Measurements from ENCODE around the gene KMT2D. TPM values are rescaled to one million over a fixed set of nuclear protein-coding genes. Genes with fewer than 3 reads are reported as not detected.
"Not testable (repeated sequence)": the region's sequence is repeated elsewhere in the genome, so short reads cannot be mapped to it uniquely, and the experiment has no call there.

The KMT2D gene
- polyA plus RNA-seq, 3 donors: 44.6 to 67.6 (median 57.7) TPM

DNA sequence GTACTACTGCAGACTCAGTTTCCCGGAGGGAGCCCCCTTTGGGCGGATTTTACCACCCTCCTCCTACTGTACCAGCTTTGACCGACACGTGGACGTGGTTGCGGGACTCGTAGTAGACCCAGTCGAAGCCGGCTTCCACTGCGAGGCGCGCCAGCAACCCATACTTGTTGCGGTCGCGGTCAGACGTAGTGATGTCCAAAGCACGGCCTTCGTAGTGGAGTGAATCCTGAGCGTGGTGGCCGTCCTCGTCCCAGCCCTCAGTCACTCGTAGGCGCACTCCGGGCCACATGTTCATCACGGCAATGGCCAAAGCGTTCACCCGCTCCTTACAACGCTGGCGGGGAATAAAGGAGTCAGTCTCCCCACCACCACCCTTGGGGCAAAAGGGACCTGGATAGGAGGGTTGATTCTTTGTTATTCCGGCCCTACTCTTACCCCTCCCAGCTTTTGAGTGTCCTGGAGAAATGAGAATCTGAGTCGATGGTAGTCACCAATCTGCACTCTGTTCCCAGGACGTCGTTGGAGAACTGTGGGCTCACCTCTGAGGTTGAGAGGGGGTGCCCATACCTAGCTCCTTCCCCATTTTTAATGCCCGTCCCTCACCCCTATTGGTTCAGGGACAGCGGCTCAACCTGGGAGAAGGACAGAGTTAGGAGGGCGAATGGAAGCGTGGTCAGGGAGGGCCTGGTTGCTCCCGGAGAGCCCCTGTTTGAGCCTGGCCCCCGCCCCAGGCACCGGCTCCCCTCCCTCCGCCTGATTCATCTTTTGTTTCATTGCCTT lies 30.7 kb upstream of the KMT2D start:
- no peak for DNase-seq (ENCODE audit: extremely low read depth in 1 of 11, low read depth in 9 of 11, low spot score in 4 of 11)

DNA sequence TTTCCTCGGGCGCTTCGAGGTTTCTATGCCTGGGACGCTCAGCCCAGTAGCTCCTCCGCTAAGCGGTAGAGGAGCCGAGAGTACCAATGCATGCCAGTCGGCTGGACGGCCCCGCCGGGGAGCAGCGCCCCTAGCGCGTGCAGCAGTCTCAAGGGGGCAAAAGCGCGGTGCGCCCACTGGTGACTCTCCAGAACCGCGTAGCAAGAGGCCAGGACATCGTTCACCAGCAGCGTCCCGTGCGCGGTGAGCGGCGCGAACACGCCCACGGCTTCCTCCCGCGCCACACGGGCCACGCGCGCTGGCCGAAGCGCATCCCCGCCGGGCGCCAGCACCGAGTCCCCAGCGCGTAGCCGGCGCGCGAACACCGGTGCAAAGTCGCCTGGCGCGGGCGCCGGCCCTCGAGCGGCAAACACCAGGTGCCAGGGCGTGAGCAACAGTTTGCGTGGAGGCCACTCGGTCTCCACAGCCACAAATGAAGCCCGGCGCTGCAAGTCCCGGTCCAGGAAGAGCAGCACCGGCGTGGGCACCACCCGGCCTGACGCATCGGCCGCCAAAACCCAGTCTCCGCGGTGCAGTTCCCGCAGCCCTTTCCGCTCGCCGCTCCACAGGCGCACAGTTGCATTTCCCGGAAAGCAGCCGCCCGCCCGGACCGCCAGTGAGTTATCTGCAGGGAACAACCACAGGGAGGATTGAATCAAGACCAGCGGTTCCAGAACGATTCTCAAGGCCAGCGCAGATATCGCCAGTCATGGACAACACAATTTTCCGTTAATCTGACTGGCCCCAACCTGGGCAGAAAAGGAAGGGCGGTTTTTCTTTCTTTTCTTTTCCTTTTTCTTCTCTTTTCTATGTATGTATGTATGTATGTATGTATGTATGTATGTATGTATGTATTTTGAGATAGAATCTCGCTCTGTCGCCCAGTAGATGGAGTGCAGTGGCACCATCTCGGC lies 29.5 kb upstream of the KMT2D start:
- no peak for DNase-seq (ENCODE audit: extremely low read depth in 1 of 11, low read depth in 9 of 11, low spot score in 4 of 11)

DNA sequence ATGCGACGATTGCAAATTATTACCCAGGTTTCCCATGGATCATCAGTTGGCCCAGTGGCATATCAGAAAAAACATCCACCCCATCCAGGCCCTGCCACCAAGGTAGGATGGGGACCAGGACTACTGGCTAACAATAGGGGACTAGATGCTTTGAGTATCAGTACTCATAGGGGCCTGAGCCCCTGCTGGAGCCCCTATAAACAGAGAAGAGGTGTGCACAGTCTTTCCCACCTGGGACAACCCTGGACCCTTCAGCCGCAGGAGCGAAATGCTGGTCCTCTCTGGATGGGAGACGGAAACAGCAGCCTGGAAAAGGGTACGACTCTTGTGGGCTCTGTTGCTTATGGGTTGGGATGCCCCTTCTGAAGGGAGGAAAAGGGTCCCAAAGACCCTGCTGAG lies 28.3 kb upstream of the KMT2D start:
- DNase-seq (ENCODE audit: extremely low read depth in 1 of 11, low read depth in 9 of 11, low spot score in 4 of 11): no peak

DNA sequence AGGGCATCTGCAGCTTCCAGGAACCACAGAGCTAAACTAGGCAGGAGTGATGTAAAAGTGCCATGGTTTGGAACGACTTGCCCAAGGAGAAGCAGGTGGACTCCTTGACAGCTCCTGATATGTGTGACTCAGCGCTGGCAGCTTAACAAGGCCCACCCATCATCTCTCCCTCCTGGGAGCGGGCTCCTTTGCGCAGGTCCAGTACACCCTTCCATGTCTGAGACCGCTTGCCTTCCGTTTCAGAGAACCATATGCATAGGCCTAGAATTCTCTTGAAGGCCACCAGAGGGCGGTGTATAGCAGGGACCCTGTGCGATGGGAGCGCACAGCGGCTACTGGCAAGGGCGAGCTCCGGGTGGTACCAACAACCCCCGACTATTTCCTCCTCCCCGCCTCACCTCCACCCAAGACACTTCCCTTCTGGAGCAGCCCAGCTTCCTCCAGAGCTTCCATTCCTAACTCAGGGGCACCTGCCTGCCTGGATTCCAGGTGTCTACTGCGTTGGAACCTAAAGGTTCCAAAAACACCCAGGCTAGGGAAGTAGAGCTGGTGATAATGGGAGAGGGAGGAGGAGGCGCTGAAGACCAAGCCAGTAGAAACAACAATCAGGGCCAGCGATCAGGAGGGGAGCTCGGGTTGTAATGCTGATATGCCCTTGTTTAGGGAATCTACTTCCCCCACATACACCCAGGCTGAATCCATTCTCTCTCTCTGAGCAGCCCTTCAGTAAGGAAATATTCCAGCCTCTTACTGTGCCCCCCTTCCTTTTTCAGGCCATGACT lies 27.7 kb upstream of the KMT2D start:
- DNase-seq (ENCODE audit: extremely low read depth in 1 of 11, low read depth in 9 of 11, low spot score in 4 of 11): peak in 5 of 11 donors; percentile 67 to 84 (median 74)

DNA sequence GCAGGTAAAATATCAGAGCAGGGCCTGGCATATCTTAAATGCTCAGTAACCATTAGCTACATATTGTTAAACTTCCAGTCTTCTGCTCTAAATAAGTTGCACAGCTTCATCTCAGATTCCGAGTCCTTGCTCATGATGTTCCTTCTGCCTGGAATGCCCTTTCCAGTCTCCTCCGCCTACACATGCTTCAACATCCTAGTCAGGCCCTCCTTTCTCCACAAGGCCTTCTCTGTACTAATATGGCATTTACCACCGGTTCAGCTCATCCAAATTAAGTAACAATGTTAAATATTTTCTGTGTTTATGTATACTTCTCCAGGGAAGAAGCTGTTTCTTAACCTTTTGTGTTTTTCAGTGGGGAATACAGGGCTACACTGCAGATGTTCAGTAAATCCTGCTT lies 25.5 kb upstream of the KMT2D start:
- DNase-seq (ENCODE audit: extremely low read depth in 1 of 11, low read depth in 9 of 11, low spot score in 4 of 11): no peak

DNA sequence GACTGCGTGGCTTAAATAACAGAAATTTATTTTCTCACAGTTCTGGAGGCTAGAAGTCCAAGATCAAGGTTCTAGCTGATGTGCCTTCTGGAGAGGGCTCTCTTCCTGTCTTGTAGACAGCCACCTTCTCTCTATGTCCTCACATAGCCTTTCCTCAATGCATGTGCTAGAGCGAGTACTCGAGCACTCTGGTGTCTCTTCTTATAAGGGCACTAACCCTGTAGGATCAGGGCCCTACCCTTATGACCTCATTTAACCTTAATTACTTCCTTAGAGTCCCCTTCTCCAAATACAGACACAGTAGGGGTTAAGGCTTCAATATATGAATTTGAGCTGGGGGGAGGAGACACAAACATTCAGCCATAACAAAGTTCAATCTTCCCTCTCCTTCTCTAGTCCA lies 23.8 kb upstream of the KMT2D start:
- no peak for DNase-seq (ENCODE audit: extremely low read depth in 1 of 11, low read depth in 9 of 11, low spot score in 4 of 11)

DNA sequence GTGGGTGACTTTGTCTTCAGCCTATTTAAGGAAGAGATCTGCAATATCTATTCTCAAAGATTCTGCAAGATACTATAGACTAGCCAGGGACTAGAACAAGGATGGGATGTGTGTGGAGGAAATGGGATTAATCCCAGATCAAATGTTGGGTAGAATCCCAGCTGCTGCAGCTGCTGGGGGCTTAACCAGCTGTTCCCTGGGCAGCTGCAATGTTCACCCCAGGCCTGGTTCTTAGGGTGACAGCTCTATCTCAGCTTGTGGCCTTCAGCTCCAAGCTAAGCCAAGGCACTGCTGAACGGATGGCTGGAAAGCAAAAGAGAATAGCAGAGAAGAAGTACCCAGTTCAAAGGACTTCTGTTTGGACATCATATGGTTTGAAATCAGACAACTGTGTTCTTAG lies 19.2 kb upstream of the KMT2D start:
- no peak for DNase-seq (ENCODE audit: extremely low read depth in 1 of 11, low read depth in 9 of 11, low spot score in 4 of 11)

DNA sequence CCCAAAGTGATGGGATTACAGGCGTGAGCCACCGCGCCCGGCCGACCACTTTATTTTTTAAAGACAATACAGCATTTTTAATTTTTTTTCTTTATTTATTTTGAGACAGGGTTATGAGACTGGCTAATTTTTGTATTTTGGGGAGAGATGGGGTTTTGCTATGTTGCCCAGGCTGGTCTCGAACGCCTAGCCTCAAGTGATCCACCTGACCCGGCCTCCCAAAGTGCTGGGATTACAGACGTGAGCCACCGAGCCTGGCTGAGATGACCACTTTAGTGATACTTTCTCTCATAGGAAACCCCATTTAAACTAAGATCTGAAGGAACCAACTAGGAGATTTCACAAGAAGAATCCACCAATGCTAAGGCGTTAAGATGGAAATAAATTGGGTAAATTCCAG lies 10.4 kb upstream of the KMT2D start:
- DNase-seq (ENCODE audit: extremely low read depth in 1 of 11, low read depth in 9 of 11, low spot score in 4 of 11): no peak

DNA sequence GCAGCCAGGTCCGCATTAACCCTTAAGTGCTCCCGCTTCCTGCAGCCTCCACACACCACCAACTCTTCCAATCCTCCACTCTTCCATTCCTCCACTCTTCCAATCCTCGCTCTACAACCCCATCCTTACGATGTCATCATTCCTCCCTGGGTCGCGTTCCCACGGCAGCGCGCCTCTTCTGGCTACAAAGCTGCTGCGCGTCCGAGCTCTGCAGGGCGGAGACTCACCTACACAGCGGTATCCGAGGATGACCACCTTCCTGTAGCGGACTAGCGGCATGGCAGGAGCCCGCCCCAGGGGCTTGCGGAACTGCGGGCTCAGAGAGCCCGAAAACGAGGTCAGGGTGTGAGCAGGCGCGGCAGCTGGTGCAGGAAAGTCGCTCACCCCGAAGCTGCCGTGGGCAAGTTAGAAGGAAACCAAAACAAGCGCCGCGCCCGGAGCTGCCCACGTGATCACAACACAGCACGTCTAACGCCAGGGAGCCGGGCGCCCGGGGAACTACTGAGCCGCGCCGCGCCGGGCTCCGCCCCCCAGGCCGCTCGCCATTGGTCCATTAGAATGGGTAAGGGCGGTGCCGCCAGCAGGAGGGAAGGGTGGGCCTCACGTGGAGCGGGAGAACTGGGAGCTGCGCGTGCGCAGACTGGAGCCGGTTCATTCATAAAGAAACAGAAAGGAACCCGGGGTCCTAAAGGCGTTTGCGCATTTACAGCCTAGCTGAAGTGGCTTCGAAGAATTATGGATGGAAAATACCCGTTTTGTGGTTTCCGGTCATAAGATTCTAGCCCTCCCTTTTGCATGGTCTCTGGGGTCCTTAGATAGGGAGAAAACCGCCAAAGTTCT lies 9.1 kb upstream of the KMT2D start, which contains the start of gene RHEBL1:
Gene RHEBL1 (minus strand): TSS at position 473 of the 840 bp plus-strand sequence. CDS start 194 bp downstream, at position 279.
- DNase-seq (ENCODE audit: extremely low read depth in 1 of 11, low read depth in 9 of 11, low spot score in 4 of 11): peak; percentile 85 to 96 (median 94)

DNA sequence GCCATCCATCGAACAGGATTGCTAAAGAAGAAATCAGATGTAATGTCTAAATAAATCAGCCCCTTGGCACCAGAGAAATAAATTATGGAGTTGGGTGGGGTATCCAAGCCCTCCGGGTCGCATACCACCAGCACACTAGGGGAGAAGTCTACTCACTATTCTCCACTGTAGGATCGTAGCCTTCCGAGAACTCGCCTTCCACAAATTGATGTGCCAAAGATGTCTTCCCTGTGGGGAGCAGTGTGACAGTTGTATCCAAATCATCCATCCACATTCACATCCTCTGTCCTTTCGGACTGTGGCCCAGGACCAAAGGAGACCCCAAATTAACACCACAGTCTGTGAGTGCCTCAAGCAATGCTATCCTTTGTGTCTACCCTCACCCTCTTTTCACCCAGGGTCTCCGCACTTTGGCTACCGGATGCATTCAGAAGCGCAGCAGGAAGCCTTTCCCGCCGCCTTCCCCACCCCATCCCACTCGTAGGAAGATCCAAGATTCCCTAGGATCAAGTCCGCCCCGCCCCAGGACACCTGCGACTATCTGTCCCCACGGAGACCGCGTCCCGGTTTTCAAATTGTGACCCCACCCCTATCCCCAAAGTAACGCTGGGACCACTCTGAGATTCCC lies 8.4 kb upstream of the KMT2D start:
- DNase-seq (ENCODE audit: extremely low read depth in 1 of 11, low read depth in 9 of 11, low spot score in 4 of 11): no peak

DNA sequence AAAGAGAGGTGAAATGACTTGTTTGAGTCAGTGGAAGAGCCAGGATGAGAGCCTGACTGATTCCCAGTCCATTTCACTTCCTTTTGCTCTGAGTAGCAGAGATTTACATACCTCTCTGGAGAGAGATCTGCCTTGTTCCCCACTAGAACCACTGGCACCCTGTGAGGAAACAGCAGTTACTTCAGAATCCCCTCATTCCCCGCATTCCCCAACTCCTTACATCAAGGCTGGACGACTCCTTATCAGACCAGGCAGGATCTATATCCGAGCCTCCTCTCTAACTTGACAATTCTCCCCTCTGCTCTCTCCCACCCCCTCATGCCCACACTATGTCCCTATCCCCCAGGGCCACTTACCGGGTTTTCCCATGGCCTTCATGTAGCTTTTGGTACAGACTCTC lies 5.5 kb upstream of the KMT2D start:
- no peak for DNase-seq (ENCODE audit: extremely low read depth in 1 of 11, low read depth in 9 of 11, low spot score in 4 of 11)

DNA sequence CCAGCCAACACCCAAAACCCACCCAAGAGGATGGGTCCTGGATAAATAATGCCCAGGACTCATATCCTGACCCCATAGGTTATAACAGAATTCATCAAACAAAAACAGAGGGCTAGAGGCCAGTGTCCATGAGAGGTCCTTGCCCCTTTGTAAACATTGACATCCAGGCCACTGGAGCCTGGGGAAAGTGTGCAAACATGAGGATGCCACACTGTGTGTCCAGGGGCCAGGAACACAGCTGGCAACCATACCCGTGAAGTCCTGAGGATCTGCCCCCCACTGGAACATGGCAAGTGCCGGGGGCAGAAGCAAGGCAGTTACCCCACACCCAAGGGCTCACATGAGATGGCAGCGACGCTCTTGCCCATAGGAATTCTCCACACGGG lies 4.2 kb upstream of the KMT2D start:
- DNase-seq (ENCODE audit: extremely low read depth in 1 of 11, low read depth in 9 of 11, low spot score in 4 of 11): no peak

DNA sequence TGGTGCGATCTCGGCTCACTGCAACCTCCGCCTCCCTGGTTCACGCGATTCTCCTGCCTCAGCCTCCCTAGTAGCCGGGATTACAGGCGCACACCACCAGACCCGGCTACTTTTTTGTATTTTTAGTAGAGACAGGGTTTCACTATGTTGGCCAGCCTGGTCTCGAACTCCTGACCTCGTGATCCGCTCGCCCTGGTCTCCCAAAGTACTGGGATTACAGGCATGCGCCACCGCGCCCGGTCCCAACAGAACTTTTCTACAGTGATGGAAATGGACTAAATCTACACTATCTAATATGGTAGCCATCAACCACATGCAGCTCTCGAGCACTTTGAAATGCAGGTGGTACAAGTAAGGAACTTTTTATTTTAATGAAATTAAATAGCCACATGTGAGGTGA lies 1.3 kb upstream of the KMT2D start:
- not testable (repeated sequence) for DNase-seq (ENCODE audit: extremely low read depth in 1 of 11, low read depth in 9 of 11, low spot score in 4 of 11)

DNA sequence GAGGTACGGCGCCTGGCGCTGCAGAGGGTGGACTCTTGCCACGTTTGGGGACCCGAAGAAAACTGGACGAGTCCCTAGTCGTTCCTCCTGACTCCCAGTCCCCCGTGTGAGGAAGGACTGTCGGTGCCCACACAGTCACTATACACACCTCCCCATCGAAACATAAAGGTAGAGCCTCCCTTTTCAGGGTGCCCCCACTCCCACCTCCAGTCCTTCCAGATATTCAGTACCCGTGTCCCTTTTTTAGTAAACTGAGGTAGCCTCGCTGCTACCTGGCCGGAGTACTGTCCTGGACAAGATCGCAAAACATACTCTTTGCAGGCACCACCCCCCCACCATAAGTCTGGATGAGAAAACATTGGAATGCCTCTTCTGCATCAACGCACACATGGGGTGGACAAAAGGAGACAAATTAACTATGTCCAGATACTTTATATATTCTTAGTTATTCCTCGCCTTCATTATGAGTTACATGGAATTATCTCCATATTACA lies 610 bp upstream of the KMT2D start:
- DNase-seq (ENCODE audit: extremely low read depth in 1 of 11, low read depth in 9 of 11, low spot score in 4 of 11): no peak

DNA sequence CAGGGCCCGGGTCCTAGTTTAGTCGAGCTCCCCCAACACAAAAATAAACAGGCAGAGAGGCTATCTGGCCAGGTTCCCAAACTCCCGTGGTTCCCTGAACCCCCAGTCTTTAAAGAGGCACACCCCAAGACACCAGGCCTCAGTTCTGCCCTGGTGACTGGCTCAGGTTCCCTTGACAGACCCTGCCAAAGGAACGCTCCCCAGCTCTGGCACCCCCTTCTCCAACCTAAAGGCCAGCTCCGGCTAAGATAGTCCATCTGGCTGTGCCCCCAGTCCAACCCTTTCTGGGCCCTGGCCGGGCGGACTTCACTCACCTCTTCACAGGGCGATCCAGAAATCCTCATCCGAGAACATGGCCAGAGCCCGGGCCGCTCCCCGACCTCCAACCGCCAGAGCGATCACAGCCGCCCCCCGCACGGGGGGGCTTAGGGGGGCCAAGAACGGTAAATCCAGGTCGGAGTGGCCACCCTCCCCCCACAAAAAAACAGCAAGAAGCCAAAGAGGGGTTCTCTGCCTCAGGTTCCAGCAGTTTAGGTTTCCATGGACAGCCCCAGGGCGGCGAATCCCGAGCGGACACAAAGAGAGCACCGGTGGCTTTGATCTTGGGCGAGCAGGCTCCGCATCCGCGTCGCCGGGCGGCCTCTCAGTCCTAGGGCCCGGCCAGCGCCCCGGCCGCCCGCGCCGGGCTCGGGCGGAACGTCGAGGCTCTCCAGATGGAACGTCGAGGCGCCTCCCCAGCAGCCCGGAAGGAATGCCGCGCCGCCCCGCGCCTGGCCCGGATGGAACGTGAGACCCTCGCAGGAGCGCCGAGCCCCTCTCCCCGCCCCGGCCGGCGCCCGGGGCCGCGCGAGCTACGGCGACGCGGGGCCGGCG lies 1.1 kb downstream of the KMT2D start:
- DNase-seq (ENCODE audit: extremely low read depth in 1 of 11, low read depth in 9 of 11, low spot score in 4 of 11): peak in 1 of 11 donors; percentile 23

DNA sequence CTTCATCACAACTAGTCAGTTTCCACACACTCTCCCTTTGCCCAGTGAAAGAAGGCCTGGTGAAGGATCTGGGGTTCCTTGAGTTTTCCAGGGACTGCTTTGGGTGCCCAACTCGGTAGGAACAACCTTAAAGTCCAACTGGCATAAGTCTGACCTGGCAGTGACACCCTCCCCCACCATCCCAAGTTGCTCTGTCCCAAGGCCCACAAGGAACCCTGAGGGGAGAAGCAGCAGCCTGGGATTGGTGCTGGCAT lies 1.6 kb downstream of the KMT2D start:
- DNase-seq (ENCODE audit: extremely low read depth in 1 of 11, low read depth in 9 of 11, low spot score in 4 of 11): no peak

DNA sequence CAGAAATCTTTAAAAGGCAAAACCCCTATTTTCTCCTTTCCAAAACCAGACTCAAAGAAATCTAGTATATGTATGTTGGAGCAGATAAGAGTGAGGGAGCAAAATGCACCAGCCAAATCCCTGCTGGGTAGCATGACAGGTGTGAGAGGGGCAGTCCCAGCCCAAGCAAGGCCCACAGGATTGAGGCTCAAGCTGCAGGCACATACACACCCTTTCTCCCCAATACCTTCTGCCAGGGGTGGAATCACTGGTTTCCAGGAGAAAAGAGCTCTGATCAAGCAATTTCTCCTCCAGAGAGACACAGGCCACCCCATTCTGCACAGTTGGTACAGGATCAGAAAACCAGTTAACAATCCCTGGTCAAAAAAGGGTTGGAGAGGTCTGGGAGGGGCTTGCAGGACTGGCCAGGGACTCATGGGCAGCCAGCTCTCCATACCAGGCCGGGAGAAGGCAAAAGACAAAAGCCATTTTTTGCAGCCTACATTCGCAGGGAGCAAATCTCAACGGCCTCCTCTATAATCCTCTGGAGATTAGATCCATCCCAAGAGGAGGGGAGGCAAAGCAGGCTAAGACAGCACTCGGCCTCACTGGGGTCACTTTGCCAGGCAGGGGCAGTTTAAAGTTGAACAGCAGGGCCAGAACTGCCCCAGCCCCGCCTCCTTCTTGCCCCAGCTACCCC lies 2.1 kb downstream of the KMT2D start:
- DNase-seq (ENCODE audit: extremely low read depth in 1 of 11, low read depth in 9 of 11, low spot score in 4 of 11): no peak

Data from renal cortex interstitium (tissue), 11 donors.